Gastrocnemius medialis (tissue), 4 donors: Measurements from ENCODE around the gene HES5. TPM values are rescaled to one million over a fixed set of nuclear protein-coding genes. Genes with fewer than 3 reads are reported as not detected.

ENCODE experiments used
- ATAC-seq, 2 donors: fragments of 150-250 bp; one replicate each; pipeline ENCODE4 v1.9.1; 2016
- DNase-seq, 2 donors: peaks; one replicate each; pipeline ENCODE4 v3.0.0-alpha.2; 2019
- H3K27ac ChIP-seq, 4 donors: fragments of 200-600 bp; sonication (generic); 1 replicate in 1 of 4; 2 replicates in 3 of 4; pipeline ENCODE4 v1.5.1; 2016 to 2018; ENCODE audit warnings: mild to moderate bottlenecking in 2 of 4, moderate library complexity in 1 of 4
- H3K27me3 ChIP-seq, 3 donors: fragments of 200-600 bp; sonication (generic) in 2 of 3; 1 replicate in 1 of 3; 2 replicates in 2 of 3; pipeline versions ENCODE4 v1.5.1 to v1.6.0; 2016 to 2019; ENCODE audit warnings: mild to moderate bottlenecking in 1 of 3, moderate library complexity in 1 of 3
- H3K36me3 ChIP-seq, 2 donors: fragments of 200-600 bp; sonication (generic) in 1 of 2; one replicate each; pipeline ENCODE4 v1.5.1; 2017 to 2018
- H3K4me1 ChIP-seq, 2 donors: fragments of 200-600 bp; sonication (generic) in 1 of 2; one replicate each; pipeline ENCODE4 v1.5.1; 2016 to 2017; ENCODE audit warnings: mild to moderate bottlenecking in 2 of 2
- H3K4me3 ChIP-seq, 4 donors: fragments of 200-600 bp; sonication (generic) in 3 of 4; 1 replicate in 1 of 4; 2 replicates in 3 of 4; pipeline ENCODE4 v1.5.1; 2016 to 2019; ENCODE audit warnings: mild to moderate bottlenecking in 2 of 4
- H3K9me3 ChIP-seq, 3 donors: fragments of 200-600 bp; sonication (generic) in 2 of 3; 1 replicate in 1 of 3; 2 replicates in 2 of 3; pipeline ENCODE4 v1.5.1; 2016 to 2019
- CTCF ChIP-seq, 5 experiments: fragments of 450-650 bp in 3 of 5; fragments of 200-600 bp in 2 of 5; sonication (generic) in 2 of 5; IDR thresholded peaks in 4 of 5; conservative IDR thresholded peaks in 1 of 5; 1 replicate in 4 of 5; 2 replicates in 1 of 5; pipeline ENCODE4 v1.5.1; 2016 to 2019; ENCODE audit warnings: antibody characterized with exemption in 5 of 5, mild to moderate bottlenecking in 3 of 5, moderate library complexity in 3 of 5
- POLR2A ChIP-seq, 2 donors: fragments of 450-650 bp; IDR thresholded peaks; one replicate each; pipeline ENCODE4 v1.6.1; 2017; ENCODE audit warnings: antibody characterized with exemption in 2 of 2, mild to moderate bottlenecking in 2 of 2, moderate library complexity in 2 of 2
- in situ Hi-C, 4 donors: fragments of 200-750 bp; cut with MboI; loops; one replicate each; pipeline versions ENCODE4 v1.15.0 to v1.8.0; 2017; ENCODE audit warnings: low sequenced_read_pairs in 4 of 4
- intact Hi-C: fragments of 100-400 bp; cut with DNase I; formaldehyde crosslinking; loops from one replicate; pipeline ENCODE4 v1.15.1; 2023; ENCODE audit warnings: low total_unique reads
- total RNA-seq, 4 donors: library from RNA; depleted of rRNA; stranded (reverse); fragments of >200 nt; gene quantifications; one replicate each; pipeline versions ENCODE4 v1.1.0 to v1.2.3, GENCODE V29; 2016

HES5 gene
- total RNA-seq, 4 donors from 2014 or later, result 0.49 TPM; not detected in 3

GRCh38 chr1:2480986-2481364 lies 49.1 kb downstream of the HES5 start:
- Histone ChIP-seq H3K27me3 (no peaks in the 10 kb centered on the region), H3K27ac (no peak overlapping the region), H3K4me1 (no peaks in the 10 kb centered on the region), H3K4me3 (no peak overlapping the region), H3K36me3 (no peaks in the 10 kb centered on the region), H3K9me3 (no peaks in the 10 kb centered on the region)
- TF ChIP-seq POLR2A (IDR thresholded peaks at IDR 0.05) (no peak), CTCF (IDR thresholded peaks at IDR 0.05 in 4 of 5, conservative IDR thresholded peaks at IDR 0.05 in 1 of 5) (no peak)
- no peak for DNase-seq
- no peak for ATAC-seq
- intact Hi-C loops, result no loop called here
- in situ Hi-C loops, result no loop called here

DNA sequence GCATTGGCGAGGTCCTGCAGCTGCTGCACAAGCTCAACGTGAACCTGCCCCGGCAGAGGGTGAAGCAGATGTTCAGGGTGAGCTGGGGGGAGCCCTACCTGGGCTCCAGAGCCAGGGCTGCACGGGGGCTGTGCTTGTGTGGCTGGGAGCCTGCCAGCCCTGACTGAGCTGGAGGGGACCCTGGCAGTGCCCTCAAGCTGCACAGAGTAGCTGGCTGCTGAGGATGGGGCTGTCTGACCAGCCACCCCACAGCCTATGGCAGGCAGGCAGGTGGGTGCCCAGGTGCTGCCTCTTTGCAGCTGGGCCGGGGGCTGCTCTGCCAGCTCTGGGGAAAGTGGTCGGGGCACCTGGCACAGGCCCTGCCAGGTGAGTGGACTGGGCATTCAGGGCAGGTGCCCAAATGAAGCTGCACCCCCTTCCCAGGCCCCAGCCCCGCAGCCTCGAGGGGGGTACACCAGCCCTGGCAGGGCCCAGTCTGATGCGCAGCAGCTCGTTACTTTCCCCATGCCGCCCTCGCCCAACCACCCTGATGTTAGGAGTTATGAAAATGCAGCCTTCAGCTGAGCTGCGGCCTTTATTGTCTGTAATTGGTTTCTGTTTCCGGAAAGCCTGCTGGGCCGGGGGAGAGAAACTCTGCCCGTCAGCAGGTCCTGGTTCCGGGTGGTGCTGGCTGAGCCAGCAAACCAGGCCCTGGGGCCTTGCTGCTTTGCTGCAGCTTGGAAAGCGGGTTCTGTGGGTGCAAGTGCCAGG lies 49.7 kb downstream of the HES5 start:
- H3K27ac ChIP-seq, result no peak overlapping the region
- TF ChIP-seq CTCF (IDR thresholded peaks at IDR 0.05 in 4 of 5, conservative IDR thresholded peaks at IDR 0.05 in 1 of 5) (no peak), POLR2A (IDR thresholded peaks at IDR 0.05) (no peak)
- DNase-seq, result no peak
- no peak for ATAC-seq
- no peaks in the 10 kb centered on the region for H3K27me3 ChIP-seq
- H3K9me3 ChIP-seq, result no peaks in the 10 kb centered on the region
- intact Hi-C loops (no loop called here), in situ Hi-C loops (no loop called here)
- no peaks in the 10 kb centered on the region for H3K36me3 ChIP-seq
- no peaks in the 10 kb centered on the region for H3K4me1 ChIP-seq
- no peak overlapping the region for H3K4me3 ChIP-seq

GRCh38 chr1:2479618-2480017 lies 50.4 kb downstream of the HES5 start:
- H3K4me1 ChIP-seq, result no peaks in the 10 kb centered on the region
- in situ Hi-C loops, result no loop called here
- H3K27me3 ChIP-seq, result no peaks in the 10 kb centered on the region
- ATAC-seq (no peak), DNase-seq (no peak)
- H3K9me3 ChIP-seq, result no peaks in the 10 kb centered on the region
- no peak overlapping the region for H3K4me3 ChIP-seq
- no peak for TF ChIP-seq CTCF (IDR thresholded peaks at IDR 0.05 in 4 of 5, conservative IDR thresholded peaks at IDR 0.05 in 1 of 5)
- intact Hi-C loops, result no loop called here
- H3K36me3 ChIP-seq, result no peaks in the 10 kb centered on the region
- no peak overlapping the region for H3K27ac ChIP-seq

DNA sequence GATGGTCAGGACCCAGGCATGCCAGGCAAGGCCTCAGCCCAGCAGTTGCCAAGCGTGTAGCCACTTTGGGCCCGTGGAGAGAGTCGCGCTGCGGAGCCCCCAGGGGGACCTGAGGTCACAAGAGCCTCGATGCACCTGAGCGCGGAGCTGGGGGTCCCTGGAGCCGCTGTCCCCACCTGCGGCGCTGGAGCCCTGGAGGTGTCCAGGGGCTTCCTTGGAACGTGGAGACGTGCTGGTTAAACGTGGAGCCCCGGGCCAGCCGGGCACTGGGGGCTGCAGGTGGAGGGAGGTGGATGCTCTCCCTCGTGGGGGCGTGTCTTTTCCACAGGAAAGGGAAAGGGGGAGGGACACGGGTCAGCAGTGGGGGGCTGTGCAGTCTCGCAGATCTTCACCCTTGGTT lies 50.9 kb downstream of the HES5 start:
- in situ Hi-C loops, result no loop called here
- H3K36me3 ChIP-seq, result no peaks in the 10 kb centered on the region
- TF ChIP-seq CTCF (IDR thresholded peaks at IDR 0.05 in 4 of 5, conservative IDR thresholded peaks at IDR 0.05 in 1 of 5) (no peak), POLR2A (IDR thresholded peaks at IDR 0.05) (no peak)
- H3K4me1 ChIP-seq, result no peaks in the 10 kb centered on the region
- ATAC-seq (no peak), DNase-seq (no peak)
- H3K27me3 ChIP-seq, result no peaks in the 10 kb centered on the region
- intact Hi-C loops, result no loop called here
- no peaks in the 10 kb centered on the region for H3K9me3 ChIP-seq
- H3K27ac ChIP-seq, result no peak overlapping the region
- H3K4me3 ChIP-seq, result no peak overlapping the region

Other genes with a start within 250 kb of the HES5 start
- gene MORN1, start 138.7 kb downstream of the HES5 start, total RNA-seq, result 1 to 10 TPM; 1.9 to 4.7 (median 3.5) TPM
- gene RER1, start 138.4 kb downstream of the HES5 start, total RNA-seq, result 10 to 100 TPM; 51.1 to 60.5 (median 55.4) TPM
- 10 to 100 TPM; 19.2 to 25.7 (median 22.6) TPM for gene PEX10, start 117.7 kb downstream of the HES5 start, total RNA-seq
- not detected for gene PLCH2, start 54.0 kb downstream of the HES5 start, total RNA-seq
- gene PANK4, start 3.7 kb downstream of the HES5 start, total RNA-seq, result 10 to 100 TPM; 27.5 to 54.2 (median 38.5) TPM
- 10 to 100 TPM in 1 of 4 donors, 1 to 10 TPM in 3; 3.4 to 11.5 (median 5.0) TPM for gene TNFRSF14, start 26.1 kb upstream of the HES5 start, total RNA-seq
- gene PRXL2B, start 56.5 kb upstream of the HES5 start, total RNA-seq, result 1 to 10 TPM in 2 of 4 donors, under 1 TPM in 2; 0.52 to 2.7 (median 1.1) TPM
- not detected for gene MMEL1, start 102.8 kb upstream of the HES5 start, total RNA-seq